HuH-7.5 (cell line): ENCODE measurements around the gene CFAP299.
"Not testable (repeated sequence)": the region's sequence is repeated elsewhere in the genome, so short reads cannot be mapped to it uniquely, and the experiment has no call there.

Experiments used
- DNase-seq: peaks from one replicate; pipeline ENCODE4 v3.0.0; 2011; ENCODE audit warnings: low spot score

The CFAP299 gene

GRCh38 chr4:80331693-80332092, 3.8 kb upstream of the CFAP299 start:
- no peak for DNase-seq

GRCh38 chr4:80333121-80333520, 2.4 kb upstream of the CFAP299 start:
- DNase-seq: no peak

GRCh38 chr4:80334568-80334967, 962 bp upstream of the CFAP299 start:
- DNase-seq: no peak

GRCh38 chr4:80335226-80335553, 340 bp upstream of the CFAP299 start:
- DNase-seq: no peak

- no peak for DNase-seq
Observed at GRCh38 chr4:80336582-80336981, 1.1 kb downstream of the CFAP299 start.

GRCh38 chr4:80340036-80340435, 4.5 kb downstream of the CFAP299 start:
- DNase-seq: no peak

GRCh38 chr4:80342684-80343083, 7.2 kb downstream of the CFAP299 start:
- DNase-seq: not testable (repeated sequence)

DNA sequence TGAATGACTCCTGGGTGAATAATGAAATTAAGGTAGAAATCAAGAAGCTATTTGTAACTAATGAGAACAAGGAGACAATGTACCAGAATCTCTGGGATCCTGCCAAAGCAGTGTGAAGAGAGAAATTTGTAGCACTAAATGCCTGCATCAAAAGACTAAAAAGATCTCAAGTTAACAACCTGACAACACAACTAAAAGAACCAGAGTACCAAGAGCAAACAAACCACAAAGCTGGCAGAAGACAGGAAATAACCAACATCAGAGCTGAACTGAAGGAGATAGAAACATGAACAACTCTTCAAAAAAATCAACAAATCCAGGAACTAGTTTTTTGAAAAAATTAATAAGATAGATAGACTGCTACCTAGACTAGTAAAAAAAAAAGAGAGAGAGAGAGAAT, 8.4 kb downstream of the CFAP299 start:
- no peak for DNase-seq

DNA sequence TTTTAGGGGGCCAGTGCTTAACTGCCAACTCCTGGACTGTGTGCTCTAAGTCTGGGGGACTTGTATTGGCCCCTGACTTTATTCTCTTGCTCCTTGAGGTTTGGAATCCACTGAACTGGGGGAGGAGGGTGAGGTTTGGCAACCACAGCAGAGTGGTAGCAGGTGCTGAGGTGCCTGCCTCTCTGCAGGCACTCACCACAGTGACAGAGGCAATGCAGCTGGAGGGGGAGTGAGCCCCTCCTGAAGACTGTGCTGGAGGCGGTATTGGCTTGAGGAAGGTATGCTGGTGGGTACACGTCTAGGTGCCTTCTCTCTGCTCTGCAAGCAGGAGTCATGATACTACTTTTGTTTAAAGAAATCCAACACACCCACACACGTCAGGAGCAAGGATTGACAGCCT, 24.6 kb downstream of the CFAP299 start:
- no peak for DNase-seq

- DNase-seq: no peak
Observed at GRCh38 chr4:80360900-80361299, 25.4 kb downstream of the CFAP299 start.

- DNase-seq: no peak
Observed at GRCh38 chr4:80361329-80361900, 25.9 kb downstream of the CFAP299 start.

GRCh38 chr4:80362578-80363181, 27.1 kb downstream of the CFAP299 start:
- no peak for DNase-seq

- no peak for DNase-seq
Observed at GRCh38 chr4:80365928-80366327, 30.4 kb downstream of the CFAP299 start.

GRCh38 chr4:80367737-80368136, 32.2 kb downstream of the CFAP299 start:
- DNase-seq: no peak

GRCh38 chr4:80370635-80371034, 35.1 kb downstream of the CFAP299 start:
- DNase-seq: no peak

GRCh38 chr4:80371046-80371445, 35.5 kb downstream of the CFAP299 start:
- no peak for DNase-seq

DNA sequence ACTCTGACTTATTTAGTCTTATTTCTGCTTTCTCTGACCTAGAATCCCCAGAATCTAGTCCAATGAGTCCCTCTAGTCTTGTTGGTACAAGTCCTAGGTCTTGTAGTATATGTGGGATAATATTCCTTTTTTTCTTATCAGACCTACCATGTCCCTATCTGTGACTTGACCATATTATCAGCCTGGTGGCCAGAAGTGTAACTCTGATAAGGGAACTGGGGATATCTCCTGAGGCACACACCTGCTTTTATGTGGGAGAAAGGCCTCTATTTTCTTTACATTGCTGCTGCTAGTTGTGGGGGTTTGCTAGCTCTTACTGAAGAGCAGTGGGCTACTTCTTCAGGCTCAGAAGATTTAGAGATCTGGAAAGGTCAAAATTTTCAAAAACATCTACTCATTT, 38.6 kb downstream of the CFAP299 start:
- DNase-seq: no peak

DNA sequence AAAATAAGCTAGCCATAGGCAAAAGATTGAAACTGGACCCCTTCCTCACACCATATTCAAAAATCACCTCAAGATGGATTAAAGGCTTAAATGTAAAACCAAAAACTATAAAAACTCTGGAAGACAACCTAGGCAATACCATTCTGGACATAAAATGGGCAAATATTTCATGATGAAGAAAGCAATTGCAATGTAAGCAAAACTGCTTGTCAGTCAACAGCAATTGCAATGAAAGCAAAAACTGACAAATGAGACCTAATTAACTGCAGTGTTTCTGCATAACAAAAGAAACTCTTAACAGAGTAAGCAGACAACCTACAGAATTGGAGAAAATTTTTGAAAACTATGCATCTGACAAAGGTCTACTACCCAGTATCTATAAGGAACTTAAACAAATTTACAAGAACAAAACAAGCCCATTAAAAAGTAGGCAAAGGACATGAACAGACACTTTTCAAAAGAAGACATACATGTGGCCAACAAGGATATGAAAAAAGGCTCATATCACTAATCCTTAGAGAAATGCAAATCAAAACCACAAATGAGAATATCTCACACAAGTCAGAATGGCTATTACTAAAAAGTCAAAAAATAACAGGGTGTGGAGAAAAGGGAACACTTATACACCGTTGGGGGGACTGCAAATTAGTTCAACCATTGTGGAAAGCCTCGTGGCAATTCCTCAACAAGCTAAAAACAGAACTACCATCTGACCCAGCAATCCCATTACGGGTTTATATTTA, 46.7 kb downstream of the CFAP299 start:
- DNase-seq: no peak

DNA sequence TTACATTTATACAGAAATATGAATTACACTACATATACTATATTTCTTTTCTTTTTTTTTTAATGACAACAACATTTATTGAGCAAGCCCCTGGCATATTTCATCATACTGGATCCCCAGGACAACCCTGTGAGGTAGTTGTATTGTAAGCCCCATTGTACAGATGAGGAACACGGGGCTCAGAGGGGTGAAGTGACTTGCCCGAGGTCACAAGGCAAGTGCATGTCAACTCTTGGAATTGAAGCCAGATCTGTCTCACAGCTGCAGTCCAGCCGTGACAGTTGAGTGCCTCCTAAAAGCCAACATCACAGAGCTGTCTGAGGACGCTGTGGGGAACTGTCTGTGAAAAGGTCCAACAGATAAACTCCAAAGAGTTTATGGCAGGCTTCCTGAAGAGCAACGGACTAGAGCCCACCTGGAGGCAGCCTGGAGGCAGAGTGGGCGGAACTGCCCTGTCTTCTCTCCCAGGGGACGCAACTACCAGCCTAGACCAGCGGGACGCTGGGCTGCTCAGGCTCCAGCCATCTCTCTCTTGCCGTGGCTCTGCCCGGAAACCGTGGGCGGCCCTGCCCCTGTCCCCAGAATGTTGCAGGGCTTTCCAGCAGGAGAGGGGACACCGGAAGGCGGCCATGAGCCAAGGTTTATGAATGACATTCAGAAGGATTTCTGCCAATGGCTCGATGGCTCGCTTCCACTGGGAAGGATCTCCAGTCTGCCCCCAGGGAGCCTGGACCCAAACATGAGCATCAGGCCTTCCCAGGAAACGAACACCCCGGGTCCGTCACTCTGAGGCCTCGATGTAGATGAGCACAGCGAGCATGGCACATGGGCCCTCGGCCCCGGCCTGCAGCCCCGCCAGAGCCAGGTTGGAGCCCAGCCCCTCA, 50.1 kb downstream of the CFAP299 start:
- DNase-seq: no peak

GRCh38 chr4:80386281-80386886, 50.9 kb downstream of the CFAP299 start:
- DNase-seq: no peak

- DNase-seq: no peak
Observed at GRCh38 chr4:80387390-80388283, 52.1 kb downstream of the CFAP299 start.
